Measurements from ENCODE around the gene ZSWIM1.

DNA sequence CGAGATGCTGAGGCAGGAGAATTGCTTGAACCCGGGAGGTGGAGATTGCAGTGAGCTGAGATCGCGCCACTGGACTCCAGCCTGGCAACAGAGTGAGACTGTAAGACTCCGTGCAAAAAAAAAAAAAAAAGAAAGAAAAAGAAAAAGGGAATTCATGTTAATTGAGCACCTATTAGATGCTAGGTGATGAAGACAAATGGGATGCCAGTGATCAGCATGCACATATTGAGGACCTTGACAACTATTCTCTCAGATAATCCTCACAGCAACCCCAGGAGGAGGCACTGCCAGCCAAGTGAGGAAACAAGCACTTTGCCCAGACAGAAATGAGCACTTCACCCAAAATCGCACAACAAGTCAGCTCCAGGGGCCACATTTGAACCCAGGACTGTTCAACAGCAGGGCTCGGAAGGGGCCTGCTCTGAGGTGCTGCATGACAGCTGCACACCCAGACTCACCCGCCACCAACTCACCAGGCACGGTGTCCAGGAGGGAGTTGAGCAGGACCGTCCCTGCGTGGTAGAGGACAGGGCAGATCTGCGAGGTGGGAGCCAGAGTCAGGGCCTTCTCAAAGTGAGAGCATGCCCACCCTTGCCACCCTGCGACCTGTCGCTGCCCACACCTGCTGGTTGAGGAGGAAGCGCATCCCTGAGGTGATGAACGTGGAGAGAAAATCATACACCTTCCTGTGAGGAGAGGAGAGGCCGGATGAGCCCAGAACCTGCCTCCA, 26.4 kb downstream of the ZSWIM1 start:
- TF ChIP-seq IRF2 (CRISPR knock-in tag; IDR thresholded peaks at IDR 0.05; ENCODE audit: borderline replicate concordance, low read depth) (no peak), MXD4 (CRISPR knock-in tag; IDR thresholded peaks at IDR 0.05; ENCODE audit: borderline replicate concordance) (no peak), TP53 (CRISPR knock-in tag; IDR thresholded peaks at IDR 0.05) (no peak), TCF7 (CRISPR knock-in tag; IDR thresholded peaks at IDR 0.05; ENCODE audit: low read depth) (no peak), ZNF232 (CRISPR knock-in tag; IDR thresholded peaks at IDR 0.05) (no peak), ELF4 (CRISPR knock-in tag; IDR thresholded peaks at IDR 0.05; ENCODE audit: low read depth) (no peak), FOXK1 (CRISPR knock-in tag; IDR thresholded peaks at IDR 0.05) (no peak), FOXP1 (CRISPR knock-in tag; IDR thresholded peaks at IDR 0.05; ENCODE audit: borderline replicate concordance) (no peak)
- TF ChIP-seq, protein P1, sequence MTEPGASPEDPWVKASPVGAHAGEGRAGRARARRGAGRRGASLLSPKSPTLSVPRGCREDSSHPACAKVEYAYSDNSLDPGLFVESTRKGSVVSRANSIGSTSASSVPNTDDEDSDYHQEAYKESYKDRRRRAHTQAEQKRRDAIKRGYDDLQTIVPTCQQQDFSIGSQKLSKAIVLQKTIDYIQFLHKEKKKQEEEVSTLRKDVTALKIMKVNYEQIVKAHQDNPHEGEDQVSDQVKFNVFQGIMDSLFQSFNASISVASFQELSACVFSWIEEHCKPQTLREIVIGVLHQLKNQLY (CRISPR knock-in tag; IDR thresholded peaks at IDR 0.05): no peak
- TF ChIP-seq, protein P2, sequence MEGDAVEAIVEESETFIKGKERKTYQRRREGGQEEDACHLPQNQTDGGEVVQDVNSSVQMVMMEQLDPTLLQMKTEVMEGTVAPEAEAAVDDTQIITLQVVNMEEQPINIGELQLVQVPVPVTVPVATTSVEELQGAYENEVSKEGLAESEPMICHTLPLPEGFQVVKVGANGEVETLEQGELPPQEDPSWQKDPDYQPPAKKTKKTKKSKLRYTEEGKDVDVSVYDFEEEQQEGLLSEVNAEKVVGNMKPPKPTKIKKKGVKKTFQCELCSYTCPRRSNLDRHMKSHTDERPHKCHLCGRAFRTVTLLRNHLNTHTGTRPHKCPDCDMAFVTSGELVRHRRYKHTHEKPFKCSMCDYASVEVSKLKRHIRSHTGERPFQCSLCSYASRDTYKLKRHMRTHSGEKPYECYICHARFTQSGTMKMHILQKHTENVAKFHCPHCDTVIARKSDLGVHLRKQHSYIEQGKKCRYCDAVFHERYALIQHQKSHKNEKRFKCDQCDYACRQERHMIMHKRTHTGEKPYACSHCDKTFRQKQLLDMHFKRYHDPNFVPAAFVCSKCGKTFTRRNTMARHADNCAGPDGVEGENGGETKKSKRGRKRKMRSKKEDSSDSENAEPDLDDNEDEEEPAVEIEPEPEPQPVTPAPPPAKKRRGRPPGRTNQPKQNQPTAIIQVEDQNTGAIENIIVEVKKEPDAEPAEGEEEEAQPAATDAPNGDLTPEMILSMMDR (IDR thresholded peaks at IDR 0.05): no peak
- TF ChIP-seq, protein P3, sequence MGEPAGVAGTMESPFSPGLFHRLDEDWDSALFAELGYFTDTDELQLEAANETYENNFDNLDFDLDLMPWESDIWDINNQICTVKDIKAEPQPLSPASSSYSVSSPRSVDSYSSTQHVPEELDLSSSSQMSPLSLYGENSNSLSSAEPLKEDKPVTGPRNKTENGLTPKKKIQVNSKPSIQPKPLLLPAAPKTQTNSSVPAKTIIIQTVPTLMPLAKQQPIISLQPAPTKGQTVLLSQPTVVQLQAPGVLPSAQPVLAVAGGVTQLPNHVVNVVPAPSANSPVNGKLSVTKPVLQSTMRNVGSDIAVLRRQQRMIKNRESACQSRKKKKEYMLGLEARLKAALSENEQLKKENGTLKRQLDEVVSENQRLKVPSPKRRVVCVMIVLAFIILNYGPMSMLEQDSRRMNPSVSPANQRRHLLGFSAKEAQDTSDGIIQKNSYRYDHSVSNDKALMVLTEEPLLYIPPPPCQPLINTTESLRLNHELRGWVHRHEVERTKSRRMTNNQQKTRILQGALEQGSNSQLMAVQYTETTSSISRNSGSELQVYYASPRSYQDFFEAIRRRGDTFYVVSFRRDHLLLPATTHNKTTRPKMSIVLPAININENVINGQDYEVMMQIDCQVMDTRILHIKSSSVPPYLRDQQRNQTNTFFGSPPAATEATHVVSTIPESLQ (CRISPR knock-in tag; IDR thresholded peaks at IDR 0.05): no peak
- TF ChIP-seq, protein P4, sequence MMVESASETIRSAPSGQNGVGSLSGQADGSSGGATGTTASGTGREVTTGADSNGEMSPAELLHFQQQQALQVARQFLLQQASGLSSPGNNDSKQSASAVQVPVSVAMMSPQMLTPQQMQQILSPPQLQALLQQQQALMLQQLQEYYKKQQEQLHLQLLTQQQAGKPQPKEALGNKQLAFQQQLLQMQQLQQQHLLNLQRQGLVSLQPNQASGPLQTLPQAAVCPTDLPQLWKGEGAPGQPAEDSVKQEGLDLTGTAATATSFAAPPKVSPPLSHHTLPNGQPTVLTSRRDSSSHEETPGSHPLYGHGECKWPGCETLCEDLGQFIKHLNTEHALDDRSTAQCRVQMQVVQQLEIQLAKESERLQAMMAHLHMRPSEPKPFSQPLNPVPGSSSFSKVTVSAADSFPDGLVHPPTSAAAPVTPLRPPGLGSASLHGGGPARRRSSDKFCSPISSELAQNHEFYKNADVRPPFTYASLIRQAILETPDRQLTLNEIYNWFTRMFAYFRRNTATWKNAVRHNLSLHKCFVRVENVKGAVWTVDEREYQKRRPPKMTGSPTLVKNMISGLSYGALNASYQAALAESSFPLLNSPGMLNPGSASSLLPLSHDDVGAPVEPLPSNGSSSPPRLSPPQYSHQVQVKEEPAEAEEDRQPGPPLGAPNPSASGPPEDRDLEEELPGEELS (CRISPR knock-in tag; IDR thresholded peaks at IDR 0.05): no peak
- TF ChIP-seq, protein P5, sequence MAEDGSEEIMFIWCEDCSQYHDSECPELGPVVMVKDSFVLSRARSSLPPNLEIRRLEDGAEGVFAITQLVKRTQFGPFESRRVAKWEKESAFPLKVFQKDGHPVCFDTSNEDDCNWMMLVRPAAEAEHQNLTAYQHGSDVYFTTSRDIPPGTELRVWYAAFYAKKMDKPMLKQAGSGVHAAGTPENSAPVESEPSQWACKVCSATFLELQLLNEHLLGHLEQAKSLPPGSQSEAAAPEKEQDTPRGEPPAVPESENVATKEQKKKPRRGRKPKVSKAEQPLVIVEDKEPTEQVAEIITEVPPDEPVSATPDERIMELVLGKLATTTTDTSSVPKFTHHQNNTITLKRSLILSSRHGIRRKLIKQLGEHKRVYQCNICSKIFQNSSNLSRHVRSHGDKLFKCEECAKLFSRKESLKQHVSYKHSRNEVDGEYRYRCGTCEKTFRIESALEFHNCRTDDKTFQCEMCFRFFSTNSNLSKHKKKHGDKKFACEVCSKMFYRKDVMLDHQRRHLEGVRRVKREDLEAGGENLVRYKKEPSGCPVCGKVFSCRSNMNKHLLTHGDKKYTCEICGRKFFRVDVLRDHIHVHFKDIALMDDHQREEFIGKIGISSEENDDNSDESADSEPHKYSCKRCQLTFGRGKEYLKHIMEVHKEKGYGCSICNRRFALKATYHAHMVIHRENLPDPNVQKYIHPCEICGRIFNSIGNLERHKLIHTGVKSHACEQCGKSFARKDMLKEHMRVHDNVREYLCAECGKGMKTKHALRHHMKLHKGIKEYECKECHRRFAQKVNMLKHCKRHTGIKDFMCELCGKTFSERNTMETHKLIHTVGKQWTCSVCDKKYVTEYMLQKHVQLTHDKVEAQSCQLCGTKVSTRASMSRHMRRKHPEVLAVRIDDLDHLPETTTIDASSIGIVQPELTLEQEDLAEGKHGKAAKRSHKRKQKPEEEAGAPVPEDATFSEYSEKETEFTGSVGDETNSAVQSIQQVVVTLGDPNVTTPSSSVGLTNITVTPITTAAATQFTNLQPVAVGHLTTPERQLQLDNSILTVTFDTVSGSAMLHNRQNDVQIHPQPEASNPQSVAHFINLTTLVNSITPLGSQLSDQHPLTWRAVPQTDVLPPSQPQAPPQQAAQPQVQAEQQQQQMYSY (CRISPR knock-in tag; IDR thresholded peaks at IDR 0.05): no peak
- TF ChIP-seq, protein P6, sequence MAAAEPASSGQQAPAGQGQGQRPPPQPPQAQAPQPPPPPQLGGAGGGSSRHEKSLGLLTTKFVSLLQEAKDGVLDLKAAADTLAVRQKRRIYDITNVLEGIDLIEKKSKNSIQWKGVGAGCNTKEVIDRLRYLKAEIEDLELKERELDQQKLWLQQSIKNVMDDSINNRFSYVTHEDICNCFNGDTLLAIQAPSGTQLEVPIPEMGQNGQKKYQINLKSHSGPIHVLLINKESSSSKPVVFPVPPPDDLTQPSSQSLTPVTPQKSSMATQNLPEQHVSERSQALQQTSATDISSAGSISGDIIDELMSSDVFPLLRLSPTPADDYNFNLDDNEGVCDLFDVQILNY (CRISPR knock-in tag; IDR thresholded peaks at IDR 0.05): no peak

All from WTC11 (cell line).